Measurements from ENCODE around the gene CD200.

- no peak for TF ChIP-seq CTCF (IDR thresholded peaks at IDR 0.05; ENCODE audit: low read length)
- no peak for TF ChIP-seq EZH2phosphoT487 (IDR thresholded peaks at IDR 0.05; ENCODE audit: low read length)
Measured at GRCh38 chr3:112401617-112402016, 68.7 kb downstream of the CD200 start.
